ENCODE measurements around the gene RYR1.

GRCh38 chr19:38492181-38492813 lies 58.8 kb downstream of the RYR1 start:
- no peak for TF ChIP-seq CTCF (IDR thresholded peaks at IDR 0.05)
- TF ChIP-seq POLR2A (IDR thresholded peaks at IDR 0.05) = no peak

Measured in lower leg skin (tissue), 3 donors.